HG02571 (cell line): Measurements from ENCODE around the gene CDCA4.

ENCODE experiments used
- ATAC-seq: cut with Tn5 transposase; IDR thresholded peaks from one replicate; pipeline ENCODE4 v1.9.1; 2021; ENCODE audit warnings: mild to moderate bottlenecking, moderate library complexity; ENCODE audit not compliant: unreplicated experiment

The CDCA4 gene

DNA sequence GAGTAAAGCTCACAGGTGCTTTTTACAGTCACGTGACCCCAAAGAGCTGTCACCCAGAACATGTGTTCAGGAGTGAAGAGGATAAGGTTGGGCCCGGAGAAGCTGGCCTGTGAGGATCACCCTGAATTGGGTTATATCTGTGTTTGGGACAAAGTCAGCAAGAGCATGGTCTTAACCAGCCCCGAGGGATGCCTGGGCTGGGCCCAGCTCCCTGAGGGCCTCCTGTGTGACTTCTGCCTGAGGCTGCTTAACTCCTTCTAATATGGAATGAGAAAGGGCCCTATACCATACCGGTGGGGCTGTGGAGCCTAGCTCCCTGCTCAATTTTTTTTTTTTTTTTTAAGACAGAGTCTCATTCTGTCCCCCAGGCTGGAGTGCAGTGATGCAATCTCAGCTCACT is 2.5 kb downstream of the CDCA4 start:
- ATAC-seq = no peak

GRCh38 chr14:105015905-105016304 is 5.0 kb downstream of the CDCA4 start:
- no peak for ATAC-seq

- no peak for ATAC-seq
These were observed 5.6 kb downstream of the CDCA4 start for GRCh38 chr14:105015242-105015641.

- no peak for ATAC-seq
These were observed 6.3 kb downstream of the CDCA4 start for GRCh38 chr14:105014631-105015030.

DNA sequence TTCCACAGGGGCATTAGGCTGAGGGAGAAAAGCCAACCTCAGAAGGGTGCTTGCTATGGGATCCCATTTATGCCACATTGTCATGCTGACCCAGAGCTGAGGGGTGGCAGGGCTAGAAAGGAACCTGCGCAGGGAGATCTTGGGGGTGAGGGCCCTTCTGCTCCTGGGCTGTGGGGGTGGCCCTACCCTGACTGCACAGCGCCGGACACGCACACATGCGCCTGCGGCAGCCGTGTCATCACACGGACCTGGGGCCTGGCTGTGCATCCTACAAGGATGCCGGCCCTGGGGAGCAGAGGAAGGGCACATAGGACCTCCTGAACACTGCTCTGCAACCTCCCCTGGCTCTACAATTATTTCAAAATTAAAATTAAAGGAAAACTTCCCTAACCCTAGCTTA is 6.9 kb downstream of the CDCA4 start:
- no peak for ATAC-seq

GRCh38 chr14:105013150-105013785 is 7.6 kb downstream of the CDCA4 start:
- ATAC-seq = no peak

- ATAC-seq = no peak
These were observed 8.5 kb downstream of the CDCA4 start for GRCh38 chr14:105012171-105012985.

DNA sequence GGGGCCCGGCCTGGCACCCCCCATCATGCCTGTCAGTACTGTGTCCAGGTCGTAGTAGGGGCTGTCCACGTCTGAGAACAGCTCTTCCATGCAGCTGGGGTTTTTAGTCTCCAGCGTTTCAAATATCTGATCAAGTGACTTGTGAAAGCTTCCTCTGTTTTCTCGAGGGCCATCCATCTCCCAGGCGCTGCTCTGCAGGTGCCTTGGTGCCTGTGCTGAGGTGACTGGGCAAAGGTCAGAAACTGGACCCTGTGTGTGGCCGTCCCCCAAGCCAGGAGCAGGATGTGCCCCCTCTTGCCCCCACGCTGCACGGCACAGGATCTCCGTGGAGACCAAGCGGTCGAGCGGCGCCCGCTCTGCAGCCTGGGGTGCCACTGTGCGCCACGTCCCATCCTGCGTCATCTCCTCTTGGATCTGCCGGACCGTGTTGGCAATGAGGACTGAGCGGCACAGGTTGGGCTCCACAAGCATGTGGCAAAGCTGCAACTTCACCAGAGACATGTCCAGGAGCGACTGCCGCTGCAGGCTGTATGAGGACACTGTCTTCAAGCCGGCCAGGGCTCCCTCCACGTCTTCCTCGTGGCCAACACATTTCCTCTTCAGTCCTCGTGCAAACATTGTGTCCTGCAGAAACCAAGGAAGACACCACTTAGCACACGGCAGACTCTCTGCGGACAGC is 9.4 kb downstream of the CDCA4 start:
- ATAC-seq = no peak

DNA sequence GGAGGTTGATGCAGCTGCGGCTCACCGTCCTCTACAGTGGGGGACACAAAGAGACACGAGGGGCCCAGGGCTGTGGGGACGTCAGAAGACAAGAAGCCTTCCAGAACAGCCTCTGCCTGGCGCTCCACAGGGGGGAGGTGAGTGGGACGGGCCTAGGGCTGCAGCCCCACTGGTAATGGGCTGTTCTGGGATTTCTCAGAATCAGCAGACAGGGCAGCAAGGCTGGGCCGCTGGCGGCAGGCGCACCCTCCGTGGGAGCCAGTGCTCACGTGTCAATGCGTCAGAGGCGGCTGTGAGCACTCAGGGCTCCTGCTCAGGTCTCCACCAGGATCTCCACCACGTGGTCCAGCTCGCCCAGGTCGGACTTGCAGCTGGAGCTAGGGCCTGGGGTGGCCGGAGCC is 10.0 kb downstream of the CDCA4 start:
- no peak for ATAC-seq

- ATAC-seq = no peak
These were observed 10.8 kb downstream of the CDCA4 start for GRCh38 chr14:105010106-105010505.

DNA sequence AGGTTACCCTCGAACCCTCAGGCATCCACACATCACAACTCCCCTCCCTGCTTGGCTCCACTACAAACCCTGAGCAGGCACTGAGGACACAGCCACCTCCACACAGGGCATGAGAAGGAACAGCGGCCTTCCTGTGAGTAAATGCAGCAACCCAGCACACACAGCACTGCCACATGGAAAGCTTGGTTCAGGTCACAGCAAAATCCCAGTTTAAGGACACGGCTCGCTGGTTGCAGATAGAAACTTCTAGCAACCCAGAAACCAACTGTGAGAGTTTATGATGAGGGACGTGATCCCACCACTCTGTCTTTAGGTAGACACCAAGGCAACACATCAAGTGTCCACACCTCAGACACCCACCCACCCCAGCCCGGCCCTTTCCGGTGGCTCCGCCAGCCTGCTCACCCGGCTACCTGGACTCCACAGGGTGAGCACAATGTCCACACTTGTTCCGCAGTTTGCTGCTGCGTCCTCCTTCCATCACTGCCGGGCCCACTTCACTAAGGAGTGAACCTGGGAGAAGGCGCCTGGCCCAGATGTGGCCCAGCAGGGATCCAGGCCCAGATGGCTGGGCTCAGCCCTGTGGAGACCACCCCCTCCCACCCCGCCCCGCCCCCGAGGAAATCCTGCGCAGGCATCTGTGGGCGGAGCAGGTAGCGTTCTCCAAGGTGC is 13.2 kb downstream of the CDCA4 start:
- no peak for ATAC-seq

GRCh38 chr14:105006831-105007592 is 13.9 kb downstream of the CDCA4 start:
- ATAC-seq = no peak

GRCh38 chr14:105005929-105006830 is 14.7 kb downstream of the CDCA4 start:
- no peak for ATAC-seq

- no peak for ATAC-seq
These were observed 15.5 kb downstream of the CDCA4 start for GRCh38 chr14:105005329-105005928.

GRCh38 chr14:104999361-104999760 is 21.5 kb downstream of the CDCA4 start:
- ATAC-seq = no peak

- ATAC-seq = no peak
These were observed 22.1 kb downstream of the CDCA4 start for GRCh38 chr14:104998801-104999200.

DNA sequence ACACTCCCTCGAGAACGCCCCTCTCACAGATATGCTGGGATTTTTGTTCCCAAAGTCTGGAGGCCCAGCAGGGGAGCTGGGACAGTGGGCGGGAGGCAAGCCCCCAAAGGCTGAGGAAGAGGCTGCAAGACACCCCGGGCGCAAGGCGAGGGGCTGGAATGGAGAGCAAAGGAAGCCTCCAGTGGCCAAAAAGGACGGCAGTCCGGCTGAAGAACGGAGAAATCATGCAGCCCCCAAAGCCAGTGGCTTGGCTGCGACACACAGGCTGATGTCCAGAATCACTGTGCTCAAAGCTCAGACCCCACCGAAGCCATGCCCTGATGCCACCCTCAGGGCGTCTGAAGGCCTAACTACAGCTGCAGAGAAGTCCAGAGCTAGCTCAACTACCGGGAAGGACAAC is 24.4 kb downstream of the CDCA4 start:
- no peak for ATAC-seq

GRCh38 chr14:104996032-104996431 is 24.9 kb downstream of the CDCA4 start:
- ATAC-seq = no peak

DNA sequence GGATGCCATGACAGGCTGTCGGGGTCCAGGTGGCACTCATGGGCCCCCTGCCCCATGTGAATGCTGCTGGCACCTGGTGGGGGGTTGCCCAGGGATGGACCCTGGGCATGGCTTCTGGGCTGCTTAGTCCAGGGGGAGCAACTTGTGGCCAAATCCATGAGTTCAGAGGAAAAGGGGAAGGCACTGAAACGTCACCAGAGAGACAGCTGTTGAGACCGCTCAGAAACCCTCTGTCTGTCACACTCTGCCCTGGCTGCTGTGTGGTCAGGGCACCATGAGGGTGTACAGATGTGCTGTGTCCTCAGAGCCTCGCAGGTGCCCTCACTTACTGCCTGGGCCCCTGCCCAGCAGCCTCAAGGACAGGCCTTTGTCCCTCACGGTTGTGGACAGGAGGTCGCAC is 25.9 kb downstream of the CDCA4 start:
- no peak for ATAC-seq
